HepG2 (cell line): ENCODE results near the gene ZNRF3. TPM values are rescaled to one million over a fixed set of nuclear protein-coding genes. Genes with fewer than 3 reads are reported as not detected.

ENCODE experiments used
- AGO2 ChIP-seq: fragments of 200-400 bp; formaldehyde crosslinking; optimal IDR thresholded peaks from 2 replicates; pipeline ENCODE3; 2017; ENCODE audit warnings: mild to moderate bottlenecking, low read depth, low read length, moderate library complexity
- FLYWCH1 ChIP-seq: sonication (generic); formaldehyde crosslinking; IDR thresholded peaks from 2 replicates; pipeline ENCODE4 v1.8.1; 2023; ENCODE audit warnings: mild to moderate bottlenecking, missing genetic modification reagents
- FOXA1 ChIP-seq, 2 experiments: fragments of 450-650 bp in 1 of 2; sonication (generic) in 1 of 2; formaldehyde crosslinking in 1 of 2; IDR thresholded peaks; 2 replicates each; pipeline versions ENCODE4 v1.4.0 to v1.6.1; 2016 to 2020; ENCODE audit warnings: missing genetic modification reagents in 1 of 2
- HES4 ChIP-seq: sonication (generic); formaldehyde crosslinking; IDR thresholded peaks from 2 replicates; pipeline ENCODE4 v1.9.0; 2021; ENCODE audit warnings: mild to moderate bottlenecking, missing genetic modification reagents, borderline replicate concordance
- ISL2 ChIP-seq: sonication (generic); formaldehyde crosslinking; IDR thresholded peaks from 2 replicates; pipeline ENCODE4 v1.5.0; 2020; ENCODE audit warnings: missing genetic modification reagents
- KAT8 ChIP-seq: IDR thresholded peaks from 2 replicates; pipeline ENCODE4 v1.6.1; 2016; ENCODE audit warnings: missing genetic modification reagents, missing compliant biosample characterization
- LBX2 ChIP-seq: sonication (generic); formaldehyde crosslinking; IDR thresholded peaks from 2 replicates; pipeline ENCODE4 v1.5.0; 2020; ENCODE audit warnings: missing genetic modification reagents, mild to moderate bottlenecking, borderline replicate concordance
- PRDM10 ChIP-seq: sonication (generic); formaldehyde crosslinking; IDR thresholded peaks from 2 replicates; pipeline ENCODE4 v1.4.0; 2020; ENCODE audit warnings: low read depth, missing genetic modification reagents
- RARG ChIP-seq: sonication (generic); formaldehyde crosslinking; IDR thresholded peaks from 2 replicates; pipeline ENCODE4 v1.4.0; 2020; ENCODE audit warnings: low read depth, mild to moderate bottlenecking, missing genetic modification reagents
- SMARCE1 ChIP-seq: fragments of 450-650 bp; IDR thresholded peaks from 2 replicates; pipeline ENCODE4 v1.6.1; 2017; ENCODE audit warnings: borderline replicate concordance
- SMYD3 ChIP-seq: sonication (generic); formaldehyde crosslinking; IDR thresholded peaks from 2 replicates; pipeline ENCODE4 v1.8.1; 2023; ENCODE audit warnings: mild to moderate bottlenecking, missing genetic modification reagents
- ZBTB21 ChIP-seq: sonication (generic); formaldehyde crosslinking; IDR thresholded peaks from 2 replicates; pipeline ENCODE4 v1.4.0; 2020; ENCODE audit warnings: missing genetic modification reagents
- ZEB1 ChIP-seq: IDR thresholded peaks from 2 replicates; pipeline ENCODE4 v1.6.1; 2012; ENCODE audit warnings: mild to moderate bottlenecking, low read depth, inconsistent platforms; ENCODE audit not compliant: insufficient replicate concordance
- ZNF253 ChIP-seq: sonication (generic); formaldehyde crosslinking; IDR thresholded peaks from 2 replicates; pipeline ENCODE4 v1.8.0; 2022; ENCODE audit warnings: mild to moderate bottlenecking, missing genetic modification reagents, borderline replicate concordance
- ZNF543 ChIP-seq: sonication (generic); formaldehyde crosslinking; IDR thresholded peaks from 2 replicates; pipeline ENCODE4 v1.4.0; 2020; ENCODE audit warnings: mild to moderate bottlenecking, missing genetic modification reagents
- ZNF75D ChIP-seq: sonication (generic); formaldehyde crosslinking; IDR thresholded peaks from 2 replicates; pipeline ENCODE4 v1.8.1; 2023; ENCODE audit warnings: missing genetic modification reagents, mild to moderate bottlenecking, borderline replicate concordance
- polyA plus RNA-seq, 8 experiments: library from polyadenylated mRNA; depleted of rRNA in 3 of 8; stranded (reverse) in 7 of 8; unstranded in 1 of 8; fragments of >200 nt; fragmentation: Illumina TruSeq in 4 of 8; extraction: Trizol in 4 of 8; gene quantifications; 2 replicates each; pipeline versions ENCODE4 v1.2.1 to v1.2.3, GENCODE V29; 2011 to 2016; ENCODE audit warnings: low read depth in 4 of 8, missing spikeins in 1 of 8, mixed read lengths in 1 of 8; ENCODE audit not compliant: insufficient read depth in 1 of 8
- total RNA-seq, 5 experiments: library from RNA; depleted of rRNA; stranded (reverse); fragments of >200 nt; fragmentation: Illumina TruSeq; extraction: Trizol; gene quantifications; 2 replicates each; pipeline ENCODE4 v1.2.3, GENCODE V29; 2016; ENCODE audit warnings: low read depth in 1 of 5
- TF ChIP-seq, protein P1 (sequence below): sonication (generic); formaldehyde crosslinking; IDR thresholded peaks from 2 replicates; pipeline ENCODE4 v1.4.0; 2020; ENCODE audit warnings: missing genetic modification reagents
- TF ChIP-seq, protein P2 (sequence below): sonication (generic); formaldehyde crosslinking; IDR thresholded peaks from 2 replicates; pipeline ENCODE4 v1.4.0; 2020; ENCODE audit warnings: missing genetic modification reagents
- TF ChIP-seq, protein P3 (sequence below): sonication (generic); formaldehyde crosslinking; IDR thresholded peaks from 2 replicates; pipeline ENCODE4 v1.5.0; 2020; ENCODE audit warnings: mild to moderate bottlenecking, low read depth, missing genetic modification reagents, borderline replicate concordance

Gene ZNRF3
- total and polyA plus RNA-seq, 2 of the 13 experiments (the other 11 are each of a cell fraction or from before 2014, with no cell fraction given), result 20.3 to 36.7 TPM

DNA sequence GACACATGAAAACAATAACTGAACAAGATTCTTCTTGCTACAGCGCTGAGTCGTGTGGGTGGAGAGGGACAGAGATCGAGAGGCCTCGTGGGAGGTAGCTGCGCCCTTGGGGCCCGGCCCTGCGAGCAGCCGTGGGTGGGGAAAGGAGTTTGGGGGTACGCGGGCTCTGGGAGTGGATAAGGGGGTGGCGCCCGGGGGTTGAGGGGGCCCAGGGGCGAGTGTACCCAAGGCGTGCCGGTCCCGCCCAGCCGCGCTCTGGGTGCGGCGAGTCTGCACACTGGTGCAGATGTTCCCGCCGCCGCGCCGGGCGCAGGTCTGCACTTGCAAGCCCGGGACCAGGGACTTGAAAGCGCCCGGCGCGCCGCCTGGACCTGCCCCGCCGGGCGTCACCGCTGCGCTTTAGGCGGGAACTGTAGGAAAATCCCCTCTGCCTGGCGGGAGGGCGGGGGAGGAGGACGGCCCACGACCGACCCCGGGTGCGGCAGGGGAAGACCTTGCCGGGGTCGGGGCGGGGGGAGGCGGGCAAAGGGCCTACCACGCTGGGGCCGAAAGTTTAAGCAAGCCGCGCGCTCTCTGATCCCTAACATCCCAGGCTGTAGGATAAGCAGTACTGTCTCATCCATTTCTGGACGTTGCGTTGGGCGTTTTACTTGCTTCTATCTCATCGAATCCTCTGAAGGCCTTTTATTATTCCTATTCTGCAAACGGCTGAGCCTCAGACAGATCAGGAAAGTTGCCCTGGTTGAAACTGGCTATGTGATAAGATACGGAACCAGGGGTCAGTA is 188.1 kb downstream of the ZNRF3 start (continued):
- TF ChIP-seq, protein P1, sequence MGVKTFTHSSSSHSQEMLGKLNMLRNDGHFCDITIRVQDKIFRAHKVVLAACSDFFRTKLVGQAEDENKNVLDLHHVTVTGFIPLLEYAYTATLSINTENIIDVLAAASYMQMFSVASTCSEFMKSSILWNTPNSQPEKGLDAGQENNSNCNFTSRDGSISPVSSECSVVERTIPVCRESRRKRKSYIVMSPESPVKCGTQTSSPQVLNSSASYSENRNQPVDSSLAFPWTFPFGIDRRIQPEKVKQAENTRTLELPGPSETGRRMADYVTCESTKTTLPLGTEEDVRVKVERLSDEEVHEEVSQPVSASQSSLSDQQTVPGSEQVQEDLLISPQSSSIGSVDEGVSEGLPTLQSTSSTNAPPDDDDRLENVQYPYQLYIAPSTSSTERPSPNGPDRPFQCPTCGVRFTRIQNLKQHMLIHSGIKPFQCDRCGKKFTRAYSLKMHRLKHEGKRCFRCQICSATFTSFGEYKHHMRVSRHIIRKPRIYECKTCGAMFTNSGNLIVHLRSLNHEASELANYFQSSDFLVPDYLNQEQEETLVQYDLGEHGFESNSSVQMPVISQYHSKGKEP (CRISPR knock-in tag), result no peak
- TF ChIP-seq ZEB1 (no peak), SMARCE1 (no peak), ZBTB21 (CRISPR knock-in tag) (no peak), RARG (CRISPR knock-in tag) (no peak), FOXA1 (IDR thresholded peaks at IDR 0.05) (no peak), FOXA1 (CRISPR knock-in tag; IDR thresholded peaks at IDR 0.05) (no peak), ZNF543 (no peak), ZNF253 (CRISPR knock-in tag) (no peak), ISL2 (peak; percentile 29; the same call in 1 of the 2 replicates), LBX2 (no peak), SMYD3 (CRISPR knock-in tag) (no peak), AGO2 (no peak), PRDM10 (no peak), KAT8 (CRISPR knock-in tag) (0 out of 2 replicates have a peak, but pooled peaks have one; percentile 25), FLYWCH1 (no peak), ZNF75D (CRISPR knock-in tag) (no peak), HES4 (no peak)
- TF ChIP-seq, protein P2, sequence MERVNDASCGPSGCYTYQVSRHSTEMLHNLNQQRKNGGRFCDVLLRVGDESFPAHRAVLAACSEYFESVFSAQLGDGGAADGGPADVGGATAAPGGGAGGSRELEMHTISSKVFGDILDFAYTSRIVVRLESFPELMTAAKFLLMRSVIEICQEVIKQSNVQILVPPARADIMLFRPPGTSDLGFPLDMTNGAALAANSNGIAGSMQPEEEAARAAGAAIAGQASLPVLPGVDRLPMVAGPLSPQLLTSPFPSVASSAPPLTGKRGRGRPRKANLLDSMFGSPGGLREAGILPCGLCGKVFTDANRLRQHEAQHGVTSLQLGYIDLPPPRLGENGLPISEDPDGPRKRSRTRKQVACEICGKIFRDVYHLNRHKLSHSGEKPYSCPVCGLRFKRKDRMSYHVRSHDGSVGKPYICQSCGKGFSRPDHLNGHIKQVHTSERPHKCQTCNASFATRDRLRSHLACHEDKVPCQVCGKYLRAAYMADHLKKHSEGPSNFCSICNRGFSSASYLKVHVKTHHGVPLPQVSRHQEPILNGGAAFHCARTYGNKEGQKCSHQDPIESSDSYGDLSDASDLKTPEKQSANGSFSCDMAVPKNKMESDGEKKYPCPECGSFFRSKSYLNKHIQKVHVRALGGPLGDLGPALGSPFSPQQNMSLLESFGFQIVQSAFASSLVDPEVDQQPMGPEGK, result peak; percentile 58
- TF ChIP-seq, protein P3, sequence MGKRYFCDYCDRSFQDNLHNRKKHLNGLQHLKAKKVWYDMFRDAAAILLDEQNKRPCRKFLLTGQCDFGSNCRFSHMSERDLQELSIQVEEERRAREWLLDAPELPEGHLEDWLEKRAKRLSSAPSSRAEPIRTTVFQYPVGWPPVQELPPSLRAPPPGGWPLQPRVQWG (CRISPR knock-in tag), result no peak
